Endometrial microvascular endothelial cells (primary cell): ENCODE results near the gene ZNF154. TPM values are rescaled to one million over a fixed set of nuclear protein-coding genes. Genes with fewer than 3 reads are reported as not detected.

Experiments
- total RNA-seq: library from RNA; depleted of rRNA; stranded (reverse); fragments of >200 nt; gene quantifications from one replicate; pipeline ENCODE4 v1.2.3, GENCODE V29; 2015; ENCODE audit errors: inconsistent ontology term

Gene ZNF154
- total RNA-seq, 1 donor from 2014 or later: under 0.01 TPM

Other genes starting within 250 kb of the ZNF154 start
- 4.7 TPM for gene ZNF772, start 231.6 kb downstream of the ZNF154 start, total RNA-seq
- gene ZNF419, start 221.5 kb downstream of the ZNF154 start, total RNA-seq: 5.9 TPM
- 2.0 TPM for gene ZNF773, start 209.3 kb downstream of the ZNF154 start, total RNA-seq
- gene ZNF549, start 181.8 kb downstream of the ZNF154 start, total RNA-seq: 1.0 TPM
- gene ZNF550, start 149.3 kb downstream of the ZNF154 start, total RNA-seq: 3.1 TPM
- 2.5 TPM for gene ZNF416, start 130.3 kb downstream of the ZNF154 start, total RNA-seq
- 0.28 TPM for gene ZIK1, start 125.1 kb downstream of the ZNF154 start, total RNA-seq
- 14.5 TPM for gene ZNF530, start 109.3 kb downstream of the ZNF154 start, total RNA-seq
- gene ZNF134, start 95.0 kb downstream of the ZNF154 start, total RNA-seq: 5.9 TPM
- 1.7 TPM for gene ZNF211, start 76.0 kb downstream of the ZNF154 start, total RNA-seq
- gene ZSCAN4, start 40.3 kb downstream of the ZNF154 start, total RNA-seq: not detected
- 5.1 TPM for gene ZNF551, start 27.2 kb downstream of the ZNF154 start, total RNA-seq
- gene ZNF671, start 18.4 kb upstream of the ZNF154 start, total RNA-seq: 4.1 TPM
- 6.3 TPM for gene ZNF776, start 37.6 kb upstream of the ZNF154 start, total RNA-seq
- gene ZNF586, start 60.5 kb upstream of the ZNF154 start, total RNA-seq: 11.5 TPM
- gene ZNF552, start 105.7 kb upstream of the ZNF154 start, total RNA-seq: 3.4 TPM
- 7.4 TPM for gene ZNF587B, start 121.1 kb upstream of the ZNF154 start, total RNA-seq
- 35.4 TPM for gene ZNF587, start 140.7 kb upstream of the ZNF154 start, total RNA-seq
- 1.7 TPM for gene ZNF814, start 179.8 kb upstream of the ZNF154 start, total RNA-seq
- 4.8 TPM for gene ZNF417, start 207.4 kb upstream of the ZNF154 start, total RNA-seq
- gene ZNF418, start 226.2 kb upstream of the ZNF154 start, total RNA-seq: under 0.01 TPM
- 0.84 TPM for gene ZNF256, start 238.5 kb upstream of the ZNF154 start, total RNA-seq